Common myeloid progenitor, CD34-positive (primary cell): ENCODE data around the gene NMUR2.

Experiments
- CTCF ChIA-PET: fragments of 350-600 bp; sonication (Branson Sonifier 250); formaldehyde crosslinking; loops from one replicate; lab custom pipeline; 2021; ENCODE audit warnings: antibody characterized with exemption; lab: Charles Lee
- POLR2A ChIA-PET: fragments of 350-600 bp; sonication (Branson Sonifier 250); formaldehyde crosslinking; loops from one replicate; lab custom pipeline; 2021; ENCODE audit warnings: antibody characterized with exemption; lab: Charles Lee
- DNase-seq, 3 donors: peaks; one replicate each; pipeline versions ENCODE4 v3.0.0 to v3.0.0-alpha.2; 2013
- H3K27ac ChIP-seq, 2 experiments: 1 replicate in 1 of 2; 2 replicates in 1 of 2; pipeline ENCODE4 v1.7.0; 2013; ENCODE audit warnings: inconsistent platforms in 2 of 2, low read length in 2 of 2, mild to moderate bottlenecking in 2 of 2, low read depth in 1 of 2, moderate library complexity in 1 of 2; ENCODE audit not compliant: severe bottlenecking in 2 of 2, insufficient read depth in 1 of 2, poor library complexity in 1 of 2
- H3K27me3 ChIP-seq, 5 experiments: replicated peaks in 2 of 5; 1 replicate in 3 of 5; 2 replicates in 2 of 5; pipeline versions ENCODE4 v1.6.1 to v1.7.0; 2013; ENCODE audit warnings: low read length in 4 of 5, mild to moderate bottlenecking in 2 of 5, moderate library complexity in 2 of 5, inconsistent platforms in 1 of 5; ENCODE audit not compliant: insufficient read depth in 5 of 5, control insufficient read depth in 4 of 5
- H3K36me3 ChIP-seq, 4 experiments: 1 replicate in 2 of 4; 2 replicates in 2 of 4; pipeline versions ENCODE4 v1.6.1 to v1.7.0; 2013; ENCODE audit warnings: low read length in 3 of 4, control low read depth in 1 of 4, mild to moderate bottlenecking in 1 of 4; ENCODE audit not compliant: control insufficient read depth in 4 of 4, insufficient read depth in 4 of 4
- H3K4me1 ChIP-seq, 4 experiments: 1 replicate in 3 of 4; 2 replicates in 1 of 4; pipeline versions ENCODE4 v1.6.1 to v1.7.1; 2013; ENCODE audit warnings: low read length in 3 of 4, mild to moderate bottlenecking in 3 of 4, control low read depth in 1 of 4, inconsistent platforms in 1 of 4, moderate library complexity in 1 of 4; ENCODE audit not compliant: control insufficient read depth in 4 of 4, insufficient read depth in 4 of 4; ENCODE audit errors: control extremely low read depth in 1 of 4
- H3K4me3 ChIP-seq, 7 experiments: 1 replicate in 4 of 7; 2 replicates in 3 of 7; pipeline versions ENCODE4 v1.5.1 to v1.7.0; 2013; ENCODE audit warnings: mild to moderate bottlenecking in 7 of 7, low read length in 6 of 7, moderate library complexity in 6 of 7, inconsistent platforms in 2 of 7, low read depth in 2 of 7, control low read depth in 1 of 7; ENCODE audit not compliant: insufficient read depth in 4 of 7, control insufficient read depth in 1 of 7; ENCODE audit errors: extremely low read depth in 1 of 7
- H3K9me3 ChIP-seq, 5 experiments: 1 replicate in 4 of 5; 2 replicates in 1 of 5; pipeline versions ENCODE4 v1.6.1 to v1.7.1; 2013; ENCODE audit warnings: low read length in 4 of 5, mild to moderate bottlenecking in 2 of 5, inconsistent platforms in 1 of 5, low read depth in 1 of 5, moderate library complexity in 1 of 5; ENCODE audit not compliant: control insufficient read depth in 4 of 5, insufficient read depth in 2 of 5; ENCODE audit errors: control extremely low read depth in 1 of 5
- WGBS: methylation state at CpG from one replicate; pipeline ENCODE4 v1.1.5; 2013; ENCODE audit not compliant: insufficient coverage; 5-methylcytosine and 5-hydroxymethylcytosine counted together

Gene NMUR2

DNA sequence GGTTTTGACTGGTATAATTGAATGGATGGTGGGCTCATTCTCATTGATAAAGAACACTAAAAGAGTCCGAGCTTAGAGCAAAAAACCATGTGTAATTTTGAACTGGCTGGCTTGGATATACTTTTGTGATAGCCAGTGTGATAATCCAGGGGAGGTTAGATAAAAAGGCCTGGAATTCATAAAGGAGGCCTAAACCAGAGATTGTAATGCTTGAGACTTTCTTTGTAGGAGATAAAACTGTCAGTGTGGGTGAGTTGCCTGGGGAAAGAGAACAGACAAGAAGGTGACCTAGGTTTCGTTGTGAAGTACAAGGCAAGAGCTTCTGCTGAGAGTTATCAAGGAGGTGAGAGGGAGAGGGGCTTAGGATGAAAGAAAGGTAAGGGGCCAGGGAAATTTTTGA, 17.0 kb upstream of the NMUR2 start:
- Histone ChIP-seq H3K27ac (no peak overlapping the region), H3K9me3 (no peaks in the 10 kb centered on the region), H3K4me3 (no peak overlapping the region), H3K36me3 (no peaks in the 10 kb centered on the region), H3K4me1 (no peaks in the 10 kb centered on the region), H3K27me3 (no peaks in the 10 kb centered on the region)
- ChIA-PET POLR2A (no interaction called here), CTCF (no interaction called here)
- no peak for DNase-seq
- 95% methylated on average over 2 of the region's 2 CpGs for WGBS

- Histone ChIP-seq H3K9me3 (peaks cover 0 to 4% (median 0%) of the 10 kb centered on the region in 5 experiments), H3K27ac (no peak overlapping the region), H3K4me3 (no peak overlapping the region), H3K4me1 (no peaks in the 10 kb centered on the region), H3K27me3 (no peaks in the 10 kb centered on the region), H3K36me3 (no peaks in the 10 kb centered on the region)
- ChIA-PET CTCF (no interaction called here), POLR2A (no interaction called here)
- DNase-seq = no peak
- no CpG with 5 or more reads among the region's 1 CpG for WGBS
These were observed 7.0 kb upstream of the NMUR2 start for GRCh38 chr5:152412129-152412528.

DNA sequence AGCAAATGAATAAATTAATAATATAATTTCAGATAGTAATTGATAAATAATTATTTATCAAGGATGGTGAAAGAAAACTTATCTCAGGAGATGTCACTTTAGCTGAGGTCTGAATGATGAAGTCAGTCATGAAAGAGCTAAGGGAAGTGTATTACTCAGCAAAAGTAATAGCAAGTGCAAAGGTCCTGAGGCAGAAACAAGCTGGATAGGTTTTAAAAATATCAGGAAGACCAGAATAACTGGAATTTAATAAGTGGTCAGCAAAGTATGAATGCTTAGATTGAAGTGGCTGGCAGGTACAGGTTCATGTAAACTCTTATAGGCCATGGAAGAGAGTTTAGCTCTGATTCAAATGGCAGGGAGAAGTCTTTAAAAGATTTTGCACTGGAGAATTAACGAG, 1.0 kb upstream of the NMUR2 start:
- DNase-seq = no peak
- POLR2A ChIA-PET = no interaction called here
- Histone ChIP-seq H3K36me3 (no peaks in the 10 kb centered on the region), H3K4me3 (no peak overlapping the region), H3K9me3 (no peaks in the 10 kb centered on the region), H3K27me3 (no peaks in the 10 kb centered on the region), H3K4me1 (no peaks in the 10 kb centered on the region), H3K27ac (no peak overlapping the region)
- WGBS = 100% methylated on average over 1 of the region's 1 CpG
- CTCF ChIA-PET = no interaction called here

- no peak for DNase-seq
- H3K4me1 ChIP-seq = no peaks in the 10 kb centered on the region
- 92% methylated on average over 21 of the region's 23 CpGs for WGBS
- H3K4me3 ChIP-seq = no peak overlapping the region
- no peaks in the 10 kb centered on the region for H3K27me3 ChIP-seq
- CTCF ChIA-PET = no interaction called here
- no peaks in the 10 kb centered on the region for H3K9me3 ChIP-seq
- no peaks in the 10 kb centered on the region for H3K36me3 ChIP-seq
- H3K27ac ChIP-seq = no peak overlapping the region
- POLR2A ChIA-PET = no interaction called here
These were observed 585 bp downstream of the NMUR2 start for GRCh38 chr5:152404494-152404893.

- H3K27me3 ChIP-seq = no peaks in the 10 kb centered on the region
- no peak for DNase-seq
- ChIA-PET POLR2A (no interaction called here), CTCF (no interaction called here)
- H3K36me3 ChIP-seq = no peaks in the 10 kb centered on the region
- H3K27ac ChIP-seq = no peak overlapping the region
- H3K9me3 ChIP-seq = no peaks in the 10 kb centered on the region
- H3K4me1 ChIP-seq = no peaks in the 10 kb centered on the region
- 80% methylated on average over 1 of the region's 2 CpGs for WGBS
- H3K4me3 ChIP-seq = no peak overlapping the region
These were observed 2.0 kb downstream of the NMUR2 start for GRCh38 chr5:152403046-152403445.

GRCh38 chr5:152400846-152401245, 4.2 kb downstream of the NMUR2 start:
- DNase-seq = no peak
- H3K27me3 ChIP-seq = no peaks in the 10 kb centered on the region
- H3K27ac ChIP-seq = no peak overlapping the region
- POLR2A ChIA-PET = no interaction called here
- WGBS = 100% methylated on average over 1 of the region's 2 CpGs
- no peaks in the 10 kb centered on the region for H3K4me1 ChIP-seq
- no peak overlapping the region for H3K4me3 ChIP-seq
- CTCF ChIA-PET = no interaction called here
- H3K36me3 ChIP-seq = no peaks in the 10 kb centered on the region
- no peaks in the 10 kb centered on the region for H3K9me3 ChIP-seq

GRCh38 chr5:152397581-152397980, 7.5 kb downstream of the NMUR2 start:
- Histone ChIP-seq H3K36me3 (no peaks in the 10 kb centered on the region), H3K4me1 (no peaks in the 10 kb centered on the region), H3K27ac (no peak overlapping the region), H3K27me3 (no peaks in the 10 kb centered on the region), H3K9me3 (no peaks in the 10 kb centered on the region), H3K4me3 (no peak overlapping the region)
- no peak for DNase-seq
- WGBS = 83% methylated on average over 1 of the region's 1 CpG
- POLR2A ChIA-PET = no interaction called here
- CTCF ChIA-PET = no interaction called here
